NCI-H2107 (cell line): ENCODE measurements around the gene DDIT4.
A peak's percentile ranks its signal among the peaks of the same experiment; 100 is the strongest.

Experiments
- DNase-seq: peaks from one replicate; lab custom pipeline; 2025; lab: John Stamatoyannopoulos, UW

The DDIT4 gene

GRCh38 chr10:72318418-72319262 is 44.9 kb downstream of the DDIT4 start:
- DNase-seq = no peak

GRCh38 chr10:72319416-72320254 is 45.9 kb downstream of the DDIT4 start:
- peak; percentile 59 for DNase-seq

- peak; percentile 75 for DNase-seq
Measured at GRCh38 chr10:72320676-72321247, 47.0 kb downstream of the DDIT4 start.

GRCh38 chr10:72321248-72322029 is 47.7 kb downstream of the DDIT4 start:
- DNase-seq = no peak

GRCh38 chr10:72322030-72322279 is 48.2 kb downstream of the DDIT4 start:
- no peak for DNase-seq

- DNase-seq = no peak
Measured at GRCh38 chr10:72322280-72323058, 48.7 kb downstream of the DDIT4 start.

GRCh38 chr10:72323108-72323749 is 49.5 kb downstream of the DDIT4 start:
- DNase-seq = no peak

- no peak for DNase-seq
Measured at GRCh38 chr10:72323771-72324191, 50.1 kb downstream of the DDIT4 start.
